NCI-H1092 treated with DMSO at 0.1 percent for 48 hours (cell line): Measurements from ENCODE around the gene MORN5.

Source experiments
- DNase-seq: peaks from one replicate; lab custom pipeline; 2025; lab: John Stamatoyannopoulos, UW

MORN5 gene

GRCh38 chr9:122234022-122234748, 74.5 kb downstream of the MORN5 start:
- no peak for DNase-seq

GRCh38 chr9:122236681-122237080, 77.0 kb downstream of the MORN5 start:
- DNase-seq = no peak

- DNase-seq = no peak
Measured at GRCh38 chr9:122239722-122240121, 80.0 kb downstream of the MORN5 start.

- no peak for DNase-seq
Measured at GRCh38 chr9:122244349-122244748, 84.6 kb downstream of the MORN5 start.

DNA sequence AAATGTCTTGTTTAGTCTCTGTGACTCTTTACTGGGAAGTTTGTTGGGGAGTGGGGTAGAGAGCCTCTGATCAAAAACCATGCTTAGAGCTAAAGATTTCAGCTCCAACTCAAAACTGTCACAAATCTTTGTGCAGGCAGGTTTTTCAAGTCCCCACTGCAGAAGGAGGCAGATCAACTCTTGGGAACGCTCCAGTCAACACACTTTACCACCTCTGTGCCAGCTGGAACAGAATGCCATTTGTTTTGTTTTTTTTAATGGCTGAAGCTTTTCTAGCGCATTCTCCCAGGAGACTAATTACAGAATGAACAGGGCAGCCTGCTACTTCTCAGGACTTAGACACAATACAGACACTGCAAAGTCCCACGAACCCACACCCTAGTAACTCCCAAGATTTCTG, 87.0 kb downstream of the MORN5 start:
- no peak for DNase-seq

DNA sequence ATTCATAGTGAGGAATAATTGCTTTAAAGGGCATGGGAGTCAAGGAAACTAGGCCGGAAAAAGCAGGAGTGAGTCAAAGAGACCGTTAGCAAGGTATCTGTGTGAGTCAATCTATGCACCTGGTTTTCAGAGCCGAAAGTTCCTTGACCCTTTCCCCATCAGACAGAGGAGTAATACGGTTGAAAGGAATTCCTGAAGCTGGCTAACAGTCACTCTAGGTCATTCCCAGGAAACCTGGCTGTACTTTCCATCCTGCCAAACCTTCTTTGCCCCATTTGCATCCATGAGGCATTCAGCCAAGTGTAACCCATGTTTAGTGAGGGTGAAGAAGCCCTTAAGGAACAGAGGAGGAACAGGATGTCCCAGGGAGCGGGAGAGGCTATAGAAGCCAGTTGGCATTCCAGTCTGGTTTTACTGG, 88.7 kb downstream of the MORN5 start:
- DNase-seq = no peak
